Measurements from ENCODE around the gene ATXN3L. TPM values are rescaled to one million over a fixed set of nuclear protein-coding genes. Genes with fewer than 3 reads are reported as not detected.

ATXN3L gene
- total RNA-seq, 4 donors from 2014 or later = not detected

GRCh38 chrX:13275031-13275430 is 44.8 kb downstream of the ATXN3L start:
- 79 to 100% methylated on average over 1 of the region's 1 CpG for WGBS, 2 donors
- Histone ChIP-seq H3K27ac (no peak overlapping the region), H3K4me3 (no peak overlapping the region), H3K9me3 (no peaks in the 10 kb centered on the region), H3K27me3 (no peaks in the 10 kb centered on the region), H3K36me3 (no peaks in the 10 kb centered on the region), H3K4me1 (no peaks in the 10 kb centered on the region)
- no peak for DNase-seq
- intact Hi-C loops (cut with DNase I) = no loop called here
- TF ChIP-seq CTCF (IDR thresholded peaks at IDR 0.05) (no peak), POLR2A (IDR thresholded peaks at IDR 0.05) (no peak)

- no peak for DNase-seq
- Histone ChIP-seq H3K4me3 (no peak overlapping the region), H3K4me1 (no peaks in the 10 kb centered on the region), H3K9me3 (no peaks in the 10 kb centered on the region), H3K27me3 (no peaks in the 10 kb centered on the region), H3K27ac (no peak overlapping the region), H3K36me3 (no peaks in the 10 kb centered on the region)
- WGBS, 2 donors = 92 to 100% methylated on average over 3 of the region's 3 CpGs
- TF ChIP-seq CTCF (IDR thresholded peaks at IDR 0.05) (no peak), POLR2A (IDR thresholded peaks at IDR 0.05) (no peak)
- intact Hi-C loops (cut with DNase I) = no loop called here
These were observed 47.4 kb downstream of the ATXN3L start for GRCh38 chrX:13272426-13272825.

GRCh38 chrX:13271511-13271910 is 48.3 kb downstream of the ATXN3L start:
- H3K27me3 ChIP-seq = no peaks in the 10 kb centered on the region
- no peaks in the 10 kb centered on the region for H3K9me3 ChIP-seq
- 75 to 94% methylated on average over 3 of the region's 3 CpGs for WGBS, 2 donors

GRCh38 chrX:13270360-13270759 is 49.5 kb downstream of the ATXN3L start:
- 33 to 57% methylated on average over 1 of the region's 1 CpG for WGBS, 2 donors
- H3K4me3 ChIP-seq = no peak overlapping the region
- no peaks in the 10 kb centered on the region for H3K4me1 ChIP-seq
- no peak overlapping the region for H3K27ac ChIP-seq
- intact Hi-C loops (cut with DNase I) = no loop called here
- no peak for TF ChIP-seq POLR2A (IDR thresholded peaks at IDR 0.05)
- TF ChIP-seq CTCF (IDR thresholded peaks at IDR 0.05) = no peak
- H3K9me3 ChIP-seq = no peaks in the 10 kb centered on the region
- no peaks in the 10 kb centered on the region for H3K36me3 ChIP-seq
- DNase-seq = no peak
- H3K27me3 ChIP-seq = no peaks in the 10 kb centered on the region

More at GRCh38 chrX:13271511-13271910, 48.3 kb downstream of the ATXN3L start:
- TF ChIP-seq CTCF (IDR thresholded peaks at IDR 0.05) (no peak), POLR2A (IDR thresholded peaks at IDR 0.05) (no peak)
- Histone ChIP-seq H3K27ac (no peak overlapping the region), H3K36me3 (no peaks in the 10 kb centered on the region), H3K4me1 (no peaks in the 10 kb centered on the region), H3K4me3 (no peak overlapping the region)
- no peak for DNase-seq
- intact Hi-C loops (cut with DNase I) = no loop called here

- TF ChIP-seq CTCF (IDR thresholded peaks at IDR 0.05) = no peak
- Histone ChIP-seq H3K27me3 (no peaks in the 10 kb centered on the region), H3K9me3 (no peaks in the 10 kb centered on the region), H3K36me3 (no peaks in the 10 kb centered on the region), H3K27ac (no peak overlapping the region), H3K4me1 (no peaks in the 10 kb centered on the region), H3K4me3 (no peak overlapping the region)
- WGBS, 2 donors = 71 to 100% methylated on average over 1 of the region's 1 CpG
- no peak for DNase-seq
- intact Hi-C loops (cut with DNase I) = no loop called here
These were observed 51.0 kb downstream of the ATXN3L start for GRCh38 chrX:13268874-13269273.

Other genes with a start within 250 kb of the ATXN3L start
- gene EGFL6, start 249.5 kb upstream of the ATXN3L start, total RNA-seq = 1 to 10 TPM in 3 of 4 donors, under 1 TPM in 1; 0.92 to 6.8 (median 1.8) TPM

Data from esophagus squamous epithelium (tissue), 5 donors.